OCI-M2 (cell line): ENCODE measurements around the gene SNX4.
"Not testable (repeated sequence)": the region's sequence is repeated elsewhere in the genome, so short reads cannot be mapped to it uniquely, and the experiment has no call there.

Experiments used
- DNase-seq: peaks from one replicate; lab custom pipeline; 2025; ENCODE audit not compliant: unreplicated experiment; lab: John Stamatoyannopoulos, UW

SNX4 gene

DNA sequence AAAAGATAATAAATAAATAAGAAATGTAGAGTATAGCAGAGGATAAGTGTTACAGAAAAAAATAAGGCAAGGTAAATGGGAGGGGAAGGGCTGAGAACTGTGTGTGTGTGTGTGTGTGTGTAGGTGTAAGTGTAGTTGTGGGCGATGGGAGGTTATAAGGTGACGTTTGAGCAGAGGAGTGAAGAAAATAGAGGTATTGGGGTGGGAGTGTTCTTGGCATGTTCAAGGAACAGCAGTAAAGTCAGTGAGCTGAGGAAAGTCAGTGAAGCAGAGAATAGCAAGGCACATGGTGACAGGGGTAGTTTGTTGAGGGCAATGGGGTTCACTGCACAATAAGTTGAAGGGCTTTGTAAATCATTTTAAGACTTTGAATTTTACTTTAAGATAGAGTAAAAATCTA, 113.9 kb downstream of the SNX4 start:
- DNase-seq: no peak

DNA sequence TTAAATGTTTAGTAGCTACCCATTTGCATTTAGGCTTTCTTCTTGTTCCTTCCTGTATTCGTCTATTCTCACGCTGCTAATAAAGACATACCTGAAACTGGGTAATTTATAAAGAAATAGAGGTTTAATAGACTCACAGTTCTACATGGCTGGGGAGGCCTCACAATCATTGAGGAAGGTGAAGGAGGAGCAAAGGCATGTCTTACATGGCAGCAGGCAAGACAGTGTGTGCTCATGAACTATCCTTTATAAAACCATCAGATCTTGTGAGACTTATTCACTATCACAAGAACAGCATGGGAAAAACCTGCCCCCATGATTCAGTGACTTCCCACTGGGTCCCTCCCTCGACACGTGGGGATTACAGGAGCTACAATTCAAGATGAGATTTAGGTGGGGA, 114.5 kb downstream of the SNX4 start:
- DNase-seq: not testable (repeated sequence)

DNA sequence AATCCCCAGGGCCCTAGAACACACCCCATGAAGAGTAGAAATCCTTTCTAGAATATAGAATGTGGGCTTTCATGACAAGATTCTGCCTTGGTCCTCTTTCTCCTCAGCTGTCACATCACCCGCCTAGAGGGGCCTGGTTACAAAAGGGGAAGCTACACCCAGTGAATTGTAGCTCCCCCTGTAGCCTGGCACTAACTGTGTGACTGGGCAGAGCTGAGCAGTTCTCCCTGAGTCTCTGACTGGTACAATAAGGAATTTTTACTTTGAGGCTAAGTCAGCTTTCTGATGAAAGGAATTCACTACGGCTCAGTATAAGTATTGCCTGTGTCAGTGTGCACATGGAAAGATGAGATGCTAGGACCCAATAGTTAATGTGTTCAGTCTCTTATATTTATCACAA, 116.2 kb downstream of the SNX4 start:
- DNase-seq: no peak

DNA sequence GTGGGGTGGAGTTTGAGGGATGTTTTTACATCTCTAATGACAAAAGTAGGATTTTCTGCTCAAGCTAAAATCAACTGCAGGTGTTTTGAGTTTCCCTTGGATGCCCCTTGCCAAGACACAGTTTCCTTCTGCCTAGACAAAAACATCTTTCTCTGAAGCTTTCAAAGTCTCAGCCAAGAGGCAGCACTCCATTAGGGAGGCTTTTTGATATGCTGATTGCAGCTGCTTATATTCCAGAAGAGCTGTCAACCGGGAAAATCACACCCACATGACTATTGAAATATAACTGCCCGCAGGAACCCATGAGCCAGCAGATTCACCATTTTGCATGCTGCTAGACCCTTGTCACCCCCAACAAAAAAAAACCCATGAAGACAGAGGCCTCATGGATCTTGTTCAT, 117.4 kb downstream of the SNX4 start:
- DNase-seq: no peak

DNA sequence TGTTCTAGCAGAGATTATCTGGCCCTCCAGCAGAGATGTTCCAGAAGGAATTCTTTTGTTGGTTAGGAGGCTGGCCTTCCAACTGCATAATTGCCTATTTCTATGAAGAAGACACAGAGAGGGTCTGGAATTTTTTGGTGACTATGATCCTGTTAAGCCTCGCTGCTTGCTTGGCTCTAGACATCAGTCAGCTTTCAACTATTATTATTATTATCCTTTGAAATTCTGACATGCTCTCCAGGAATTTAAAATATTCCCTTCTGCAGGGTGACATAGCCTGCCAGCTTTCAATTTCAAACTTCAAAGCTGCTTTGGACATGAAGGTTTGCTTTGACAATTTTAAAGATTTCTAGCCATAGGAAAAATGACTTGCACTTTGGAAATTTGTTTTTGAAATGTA, 118.6 kb downstream of the SNX4 start:
- no peak for DNase-seq

DNA sequence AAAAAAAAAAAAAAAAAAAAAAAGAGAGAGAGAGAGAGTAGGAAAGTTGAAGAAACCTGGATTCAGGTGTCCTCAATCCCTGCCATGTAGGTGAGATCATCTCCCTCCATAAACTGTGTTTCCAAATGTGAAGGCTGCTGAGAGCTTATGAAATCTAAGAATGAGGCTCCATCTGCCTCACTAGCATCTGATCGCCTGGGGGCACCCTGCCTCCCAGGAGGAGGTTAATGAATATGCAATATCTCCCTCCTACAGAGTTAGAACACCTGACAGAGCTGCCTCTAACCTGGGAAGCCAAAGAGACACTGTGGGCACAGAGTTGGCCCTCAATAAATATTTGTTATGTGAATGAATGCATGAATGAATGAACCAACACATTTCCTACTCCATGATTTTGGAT, 121.0 kb downstream of the SNX4 start:
- no peak for DNase-seq
